ENCODE results near the gene TNFAIP6. TPM values are rescaled to one million over a fixed set of nuclear protein-coding genes. Genes with fewer than 3 reads are reported as not detected.
"Not testable (repeated sequence)": the region's sequence is repeated elsewhere in the genome, so short reads cannot be mapped to it uniquely, and the experiment has no call there.

Gene TNFAIP6, protein sequence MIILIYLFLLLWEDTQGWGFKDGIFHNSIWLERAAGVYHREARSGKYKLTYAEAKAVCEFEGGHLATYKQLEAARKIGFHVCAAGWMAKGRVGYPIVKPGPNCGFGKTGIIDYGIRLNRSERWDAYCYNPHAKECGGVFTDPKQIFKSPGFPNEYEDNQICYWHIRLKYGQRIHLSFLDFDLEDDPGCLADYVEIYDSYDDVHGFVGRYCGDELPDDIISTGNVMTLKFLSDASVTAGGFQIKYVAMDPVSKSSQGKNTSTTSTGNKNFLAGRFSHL
- total RNA-seq (15.4 TPM), polyA plus RNA-seq (ENCODE audit: insufficient read depth in 1 of 8, insufficient read length in 8 of 8, low replicate concordance in 1 of 8) (10 to 100 TPM in 7 of 8 donors, 1 to 10 TPM in 1; 9.9 to 23.5 (median 15.2) TPM)
- long read RNA-seq, donor 1, partial matches to known transcripts: 0 of 3 reads
- long read RNA-seq, donor 1, other reads (novel, unspliced or antisense): 0 of 3 reads
- long read RNA-seq, donor 2, transcript TNFAIP6-201 (6 exons, 1,424 nt): major isoform, 5 of 5 reads
- long read RNA-seq, donor 2, partial matches to known transcripts: 0 of 5 reads
- long read RNA-seq, donor 2, other reads (novel, unspliced or antisense): 0 of 5 reads
- long read RNA-seq, donor 3, transcript TNFAIP6-201 (6 exons, 1,424 nt): major isoform, 7 of 7 reads
- long read RNA-seq, donor 3, partial matches to known transcripts: 0 of 7 reads
- long read RNA-seq, donor 3, other reads (novel, unspliced or antisense): 0 of 7 reads
- long read RNA-seq, donor 4, transcript TNFAIP6-201 (6 exons, 1,424 nt): major isoform, 5 of 5 reads
- long read RNA-seq, donor 4, partial matches to known transcripts: 0 of 5 reads
- long read RNA-seq, donor 4, other reads (novel, unspliced or antisense): 0 of 5 reads
- long read RNA-seq, donor 5, transcript TNFAIP6-201 (6 exons, 1,424 nt): major isoform, 22 of 49 reads
- long read RNA-seq, donor 5, partial matches to known transcripts: 27 of 49 reads
- long read RNA-seq, donor 5, other reads (novel, unspliced or antisense): 0 of 49 reads
- long read RNA-seq, donor 6, transcript TNFAIP6-201 (6 exons, 1,424 nt): major isoform, 12 of 20 reads
- long read RNA-seq, donor 6, partial matches to known transcripts: 7 of 20 reads
- long read RNA-seq, donor 6, other reads (novel, unspliced or antisense): 0 of 20 reads
- long read RNA-seq, donor 7, transcript TNFAIP6-201 (6 exons, 1,424 nt): major isoform, 20 of 29 reads
- long read RNA-seq, donor 7, partial matches to known transcripts: 9 of 29 reads
- long read RNA-seq, donor 7, other reads (novel, unspliced or antisense): 0 of 29 reads
- long read RNA-seq, donor 8, transcript TNFAIP6-201 (6 exons, 1,424 nt): major isoform, 27 of 27 reads
- long read RNA-seq, donor 8, partial matches to known transcripts: 0 of 27 reads
- long read RNA-seq, donor 8, other reads (novel, unspliced or antisense): 0 of 27 reads
- long read RNA-seq, donor 9, transcript TNFAIP6-201 (6 exons, 1,424 nt): major isoform, 10 of 21 reads
- long read RNA-seq, donor 9, partial matches to known transcripts: 11 of 21 reads
- long read RNA-seq, donor 9, other reads (novel, unspliced or antisense): 0 of 21 reads
- long read RNA-seq, donor 10, transcript TNFAIP6-201 (6 exons, 1,424 nt): major isoform, 17 of 36 reads
- long read RNA-seq, donor 10, partial matches to known transcripts: 19 of 36 reads
- long read RNA-seq, donor 10, other reads (novel, unspliced or antisense): 0 of 36 reads
- long read RNA-seq, donor 11, transcript TNFAIP6-201 (6 exons, 1,424 nt): major isoform, 11 of 11 reads
- long read RNA-seq, donor 11, partial matches to known transcripts: 0 of 11 reads
- long read RNA-seq, donor 11, other reads (novel, unspliced or antisense): 0 of 11 reads

DNA sequence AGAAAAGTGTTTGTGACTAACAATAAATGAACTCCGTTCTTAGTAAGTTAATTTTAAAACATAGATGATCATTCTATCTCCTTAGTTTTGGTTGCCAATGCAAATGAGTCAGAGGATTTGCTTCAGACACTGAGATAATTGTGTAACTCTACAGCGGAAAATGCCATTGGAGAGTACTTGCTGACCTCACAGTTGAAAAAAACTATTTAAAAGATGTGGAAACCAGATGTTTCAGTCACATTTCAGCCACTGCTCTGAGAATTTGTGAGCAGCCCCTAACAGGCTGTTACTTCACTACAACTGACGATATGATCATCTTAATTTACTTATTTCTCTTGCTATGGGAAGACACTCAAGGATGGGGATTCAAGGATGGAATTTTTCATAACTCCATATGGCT is at the start of gene TNFAIP6:
TNFAIP6 (plus strand) TSS at position 234 of the 400 bp plus-strand sequence; CDS start at position 309, 75 bp downstream.
- H3K4me1 ChIP-seq (ENCODE audit: control insufficient read depth, insufficient read depth, low read length): no peaks in the 10 kb centered on the region
- H3K27ac ChIP-seq (ENCODE audit: low read length): peak within 1 kb of the TSS; percentile 85
- peak within 1 kb of the TSS; percentile 28 for H3K4me3 ChIP-seq (ENCODE audit: low read length)
- H3K36me3 ChIP-seq (ENCODE audit: control insufficient read depth, insufficient read depth, low read length): no peaks in the 10 kb centered on the region
- DNase-seq: peak; percentile 98
- H3K27me3 ChIP-seq (ENCODE audit: control insufficient read depth, insufficient read depth, low read length): no peaks in the 10 kb centered on the region
- WGBS (ENCODE audit: insufficient coverage): 17% methylated on average over 1 of the region's 3 CpGs
- H3K9me3 ChIP-seq (replicated peaks; ENCODE audit: control insufficient read depth, low read depth, low read length): no peaks in the 10 kb centered on the region

DNA sequence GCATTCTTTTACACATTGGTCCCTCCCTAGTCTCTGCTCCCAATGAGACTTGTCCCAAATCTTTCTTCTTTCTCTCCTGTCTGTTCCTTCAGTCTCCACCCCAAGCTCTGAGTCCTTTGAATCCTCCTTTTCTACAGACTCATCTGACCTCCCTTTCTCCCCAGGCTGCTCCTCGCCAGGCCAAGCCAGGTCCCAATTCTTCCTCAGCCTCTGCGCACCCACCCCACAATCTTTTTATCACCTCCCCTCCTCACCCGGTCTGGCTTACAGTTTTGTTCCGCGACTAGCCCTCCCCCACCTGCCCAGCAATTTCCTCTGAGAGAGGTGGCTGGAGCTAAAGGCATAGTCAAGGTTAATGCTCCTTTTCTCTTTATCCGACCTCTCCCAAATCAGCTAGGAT is 47.1 kb upstream of the TNFAIP6 start:
- H3K9me3 ChIP-seq (replicated peaks; ENCODE audit: control insufficient read depth, low read depth, low read length); H3K36me3 ChIP-seq (ENCODE audit: control insufficient read depth, insufficient read depth, low read length); H3K27me3 ChIP-seq (ENCODE audit: control insufficient read depth, insufficient read depth, low read length); H3K4me3 ChIP-seq (ENCODE audit: low read length); H3K4me1 ChIP-seq (ENCODE audit: control insufficient read depth, insufficient read depth, low read length); DNase-seq; H3K27ac ChIP-seq (ENCODE audit: low read length): not testable (repeated sequence)
- 96% methylated on average over 3 of the region's 6 CpGs for WGBS (ENCODE audit: insufficient coverage)

DNA sequence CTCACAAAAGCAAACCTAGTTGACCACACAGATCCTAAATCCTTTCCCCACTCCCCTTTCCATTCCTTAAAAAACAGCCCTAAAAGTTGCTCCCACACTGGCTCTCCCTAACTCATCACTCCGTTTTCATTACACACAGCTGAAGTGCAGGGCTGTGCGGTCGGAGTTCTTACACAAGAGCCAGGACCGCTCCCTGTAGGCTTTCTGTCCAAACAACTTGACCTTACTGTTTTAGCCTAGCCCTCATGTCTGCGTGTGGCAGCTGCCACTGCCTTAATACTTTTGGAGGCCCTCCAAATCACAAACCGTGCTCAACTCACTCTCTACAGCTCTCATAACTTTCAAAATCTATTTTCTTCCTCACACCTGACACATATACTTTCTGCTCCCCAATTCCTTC is 45.0 kb upstream of the TNFAIP6 start:
- not testable (repeated sequence) for H3K27ac ChIP-seq (ENCODE audit: low read length); H3K4me3 ChIP-seq (ENCODE audit: low read length); H3K4me1 ChIP-seq (ENCODE audit: control insufficient read depth, insufficient read depth, low read length); H3K36me3 ChIP-seq (ENCODE audit: control insufficient read depth, insufficient read depth, low read length); H3K27me3 ChIP-seq (ENCODE audit: control insufficient read depth, insufficient read depth, low read length); H3K9me3 ChIP-seq (replicated peaks; ENCODE audit: control insufficient read depth, low read depth, low read length)
- WGBS (ENCODE audit: insufficient coverage): 48% methylated on average over 6 of the region's 6 CpGs
- DNase-seq: peak; percentile 33

DNA sequence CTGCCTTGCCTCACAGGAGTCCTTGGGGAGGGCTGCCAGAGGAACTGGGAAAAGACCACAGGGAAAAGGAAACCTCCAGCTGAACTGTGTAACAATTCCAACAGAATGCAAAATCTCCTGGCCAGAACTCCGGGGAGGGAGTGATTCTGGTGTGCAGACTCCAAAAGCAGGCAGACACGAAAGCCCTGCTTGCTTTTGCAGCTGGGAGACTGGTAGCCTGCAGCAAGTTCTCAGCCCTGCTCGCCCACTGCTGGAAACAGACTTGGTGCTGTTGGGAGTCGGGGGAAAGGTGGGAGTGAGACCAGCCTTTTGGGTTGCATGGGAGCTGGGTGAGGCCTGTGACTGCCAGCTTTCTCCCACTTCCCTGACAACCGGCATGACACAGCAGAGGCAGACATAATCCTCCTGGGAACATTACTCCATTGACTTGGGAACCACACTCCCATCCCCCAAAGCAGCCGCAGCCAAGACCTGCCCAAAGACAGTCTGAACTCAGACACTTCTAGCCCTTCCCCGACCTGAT is 42.0 kb upstream of the TNFAIP6 start:
- WGBS (ENCODE audit: insufficient coverage): 35% methylated on average over 5 of the region's 7 CpGs
- Histone ChIP-seq H3K4me3 (ENCODE audit: low read length) (no peak overlapping the region), H3K27ac (ENCODE audit: low read length) (no peak overlapping the region), H3K36me3 (ENCODE audit: control insufficient read depth, insufficient read depth, low read length) (no peaks in the 10 kb centered on the region), H3K4me1 (ENCODE audit: control insufficient read depth, insufficient read depth, low read length) (peaks cover 8% of the 10 kb centered on the region), H3K27me3 (ENCODE audit: control insufficient read depth, insufficient read depth, low read length) (no peaks in the 10 kb centered on the region), H3K9me3 (replicated peaks; ENCODE audit: control insufficient read depth, low read depth, low read length) (no peaks in the 10 kb centered on the region)
- peak; percentile 82 for DNase-seq

DNA sequence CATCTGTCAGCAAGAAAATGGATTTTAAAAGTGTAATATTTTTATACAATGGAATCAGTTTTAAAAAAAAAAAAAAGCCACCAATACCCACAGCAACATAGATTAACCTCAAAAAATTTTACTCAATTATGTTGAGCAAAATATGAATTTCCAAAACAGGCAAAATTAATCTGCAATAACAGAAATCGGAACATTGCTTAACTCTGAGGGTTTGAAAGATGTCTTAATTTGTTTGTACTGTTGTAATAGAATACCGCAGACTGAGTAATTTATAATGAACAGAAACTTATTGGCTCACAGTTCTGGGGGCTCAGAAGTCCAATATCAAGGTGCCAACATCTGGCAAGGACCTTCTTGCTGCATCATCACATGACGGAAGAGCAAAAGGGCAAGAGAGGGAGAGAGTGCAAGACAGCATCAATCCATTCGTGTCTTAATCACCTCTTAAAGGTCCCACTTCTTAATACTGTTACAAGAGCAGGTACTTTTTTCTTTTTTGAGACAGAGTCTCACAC is 31.8 kb upstream of the TNFAIP6 start:
- Histone ChIP-seq H3K36me3 (ENCODE audit: control insufficient read depth, insufficient read depth, low read length) (no peaks in the 10 kb centered on the region), H3K4me1 (ENCODE audit: control insufficient read depth, insufficient read depth, low read length) (no peaks in the 10 kb centered on the region), H3K27me3 (ENCODE audit: control insufficient read depth, insufficient read depth, low read length) (no peaks in the 10 kb centered on the region), H3K4me3 (ENCODE audit: low read length) (no peak overlapping the region), H3K27ac (ENCODE audit: low read length) (no peak overlapping the region), H3K9me3 (replicated peaks; ENCODE audit: control insufficient read depth, low read depth, low read length) (peaks cover 2% of the 10 kb centered on the region)
- WGBS (ENCODE audit: insufficient coverage): 93% methylated on average over 3 of the region's 4 CpGs
- DNase-seq: no peak

DNA sequence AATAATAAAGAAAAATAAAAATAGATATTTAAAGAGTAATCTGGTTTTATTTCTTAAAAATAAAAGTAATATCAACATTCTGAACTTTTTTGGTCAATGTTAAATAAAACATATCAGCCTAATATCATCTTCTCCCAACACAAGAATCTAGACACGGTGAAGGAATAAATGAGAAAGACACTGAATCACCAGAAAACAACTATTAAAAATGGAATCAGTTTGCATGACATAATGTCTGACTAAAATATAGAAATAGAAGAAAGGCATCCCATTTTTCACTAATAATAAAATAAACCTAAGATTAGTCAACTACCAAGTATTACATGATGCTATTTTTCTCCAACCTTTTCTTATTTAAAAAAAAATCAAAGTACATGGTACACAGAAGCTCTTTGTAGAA is 30.8 kb upstream of the TNFAIP6 start:
- no peaks in the 10 kb centered on the region for H3K4me1 ChIP-seq (ENCODE audit: control insufficient read depth, insufficient read depth, low read length)
- no peak for DNase-seq
- H3K36me3 ChIP-seq (ENCODE audit: control insufficient read depth, insufficient read depth, low read length): no peaks in the 10 kb centered on the region
- H3K27me3 ChIP-seq (ENCODE audit: control insufficient read depth, insufficient read depth, low read length): no peaks in the 10 kb centered on the region
- H3K4me3 ChIP-seq (ENCODE audit: low read length): no peak overlapping the region
- no peaks in the 10 kb centered on the region for H3K9me3 ChIP-seq (replicated peaks; ENCODE audit: control insufficient read depth, low read depth, low read length)
- WGBS (ENCODE audit: insufficient coverage): no CpG with 5 or more reads among the region's 1 CpG
- no peak overlapping the region for H3K27ac ChIP-seq (ENCODE audit: low read length)

DNA sequence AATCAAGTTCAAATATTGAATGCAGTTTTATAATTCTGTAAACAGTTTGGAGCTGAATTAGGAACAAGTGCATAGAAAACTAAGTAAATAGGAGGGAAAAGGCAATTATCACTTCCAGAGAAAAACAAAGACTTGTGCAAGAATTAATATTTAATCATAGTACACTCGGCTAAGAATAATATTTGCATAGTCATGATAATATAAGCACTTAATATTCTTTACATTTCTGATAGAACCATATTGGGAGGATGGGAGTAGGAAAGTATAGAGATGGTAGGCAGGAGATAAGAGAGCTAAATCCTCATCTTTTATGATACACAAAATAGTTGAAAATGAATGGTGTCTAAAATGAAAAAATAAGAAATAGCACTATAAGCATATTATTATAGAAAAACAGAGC is 27.4 kb upstream of the TNFAIP6 start:
- no CpG with 5 or more reads among the region's 1 CpG for WGBS (ENCODE audit: insufficient coverage)
- no peak overlapping the region for H3K4me3 ChIP-seq (ENCODE audit: low read length)
- no peak overlapping the region for H3K27ac ChIP-seq (ENCODE audit: low read length)
- no peaks in the 10 kb centered on the region for H3K27me3 ChIP-seq (ENCODE audit: control insufficient read depth, insufficient read depth, low read length)
- peaks cover 4% of the 10 kb centered on the region for H3K4me1 ChIP-seq (ENCODE audit: control insufficient read depth, insufficient read depth, low read length)
- no peaks in the 10 kb centered on the region for H3K9me3 ChIP-seq (replicated peaks; ENCODE audit: control insufficient read depth, low read depth, low read length)
- no peaks in the 10 kb centered on the region for H3K36me3 ChIP-seq (ENCODE audit: control insufficient read depth, insufficient read depth, low read length)
- DNase-seq: no peak

DNA sequence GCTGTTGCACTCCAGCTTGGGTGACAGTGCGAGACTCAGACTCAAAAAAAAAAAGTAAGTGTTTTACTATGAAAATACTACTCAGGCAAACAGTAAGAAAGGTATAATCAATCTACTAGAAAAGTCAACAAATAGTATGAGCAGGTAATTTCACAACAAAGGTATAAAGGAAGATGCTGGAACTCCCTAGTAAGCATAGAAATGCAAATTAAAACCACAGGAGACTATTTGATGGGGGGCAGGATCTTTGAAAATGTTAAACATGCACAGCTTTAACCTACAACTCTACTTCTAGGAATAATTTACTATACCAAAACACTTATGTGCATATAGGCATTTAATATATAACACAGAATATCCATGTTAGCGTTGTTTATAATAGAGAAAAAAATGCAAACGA is 24.3 kb upstream of the TNFAIP6 start:
- Histone ChIP-seq H3K36me3 (ENCODE audit: control insufficient read depth, insufficient read depth, low read length) (no peaks in the 10 kb centered on the region), H3K27me3 (ENCODE audit: control insufficient read depth, insufficient read depth, low read length) (no peaks in the 10 kb centered on the region), H3K27ac (ENCODE audit: low read length) (no peak overlapping the region), H3K9me3 (replicated peaks; ENCODE audit: control insufficient read depth, low read depth, low read length) (no peaks in the 10 kb centered on the region), H3K4me3 (ENCODE audit: low read length) (no peak overlapping the region), H3K4me1 (ENCODE audit: control insufficient read depth, insufficient read depth, low read length) (peaks cover 10% of the 10 kb centered on the region)
- no peak for DNase-seq
- no CpG with 5 or more reads among the region's 3 CpGs for WGBS (ENCODE audit: insufficient coverage)
